Inflammatory macrophage treated with lipopolysaccharide for 1 hour (primary cell): ENCODE data around the gene FILIP1.

Experiments used
- DNase-seq, 2 donors: peaks; one replicate each; pipeline ENCODE4 v3.0.0-alpha.2; 2020 to 2022

The FILIP1 gene

GRCh38 chr6:75493400-75494064 is at the start of gene FILIP1:
FILIP1 (minus strand) TSS chr6:75493800; CDS start chr6:75414972, 78,828 bp downstream.
- DNase-seq, result no peak

GRCh38 chr6:75543311-75543710 is 49.7 kb upstream of the FILIP1 start:
- no peak for DNase-seq

GRCh38 chr6:75539136-75539535 is 45.5 kb upstream of the FILIP1 start:
- DNase-seq, result no peak

GRCh38 chr6:75532521-75532920 is 38.9 kb upstream of the FILIP1 start:
- no peak for DNase-seq

GRCh38 chr6:75531174-75531573 is 37.6 kb upstream of the FILIP1 start:
- no peak for DNase-seq

- DNase-seq, result no peak
Measured at GRCh38 chr6:75530696-75531095, 37.1 kb upstream of the FILIP1 start.

- DNase-seq, result no peak
Measured at GRCh38 chr6:75528423-75528822, 34.8 kb upstream of the FILIP1 start.

- DNase-seq, result peak; percentile 44 to 80
Measured at GRCh38 chr6:75526502-75527127, 33.0 kb upstream of the FILIP1 start.

- no peak for DNase-seq
Measured at GRCh38 chr6:75525682-75526081, 32.1 kb upstream of the FILIP1 start.

GRCh38 chr6:75524322-75524972 is 30.8 kb upstream of the FILIP1 start:
- no peak for DNase-seq

- no peak for DNase-seq
Measured at GRCh38 chr6:75516757-75517156, 23.2 kb upstream of the FILIP1 start.

GRCh38 chr6:75512591-75512990 is 19.0 kb upstream of the FILIP1 start:
- DNase-seq, result no peak

- no peak for DNase-seq
Measured at GRCh38 chr6:75505424-75505823, 11.8 kb upstream of the FILIP1 start.

GRCh38 chr6:75504465-75505222 is 11.0 kb upstream of the FILIP1 start:
- DNase-seq, result no peak

GRCh38 chr6:75503291-75503690 is 9.7 kb upstream of the FILIP1 start:
- no peak for DNase-seq

GRCh38 chr6:75502884-75503283 is 9.3 kb upstream of the FILIP1 start:
- DNase-seq, result no peak

GRCh38 chr6:75501756-75502155 is 8.2 kb upstream of the FILIP1 start:
- DNase-seq, result no peak

GRCh38 chr6:75499640-75500039 is 6.0 kb upstream of the FILIP1 start:
- no peak for DNase-seq

GRCh38 chr6:75498862-75499261 is 5.3 kb upstream of the FILIP1 start:
- no peak for DNase-seq

GRCh38 chr6:75497994-75498393 is 4.4 kb upstream of the FILIP1 start:
- no peak for DNase-seq

GRCh38 chr6:75495011-75495410 is 1.4 kb upstream of the FILIP1 start:
- DNase-seq, result no peak

- DNase-seq, result no peak
Measured at GRCh38 chr6:75494290-75494689, 690 bp upstream of the FILIP1 start.

- no peak for DNase-seq
Measured at GRCh38 chr6:75492386-75493153, 1.0 kb downstream of the FILIP1 start.
